ENCODE results near the gene C16orf90.

GRCh38 chr16:3479654-3480216 lies 15.6 kb downstream of the C16orf90 start:
- TF ChIP-seq, protein P1, sequence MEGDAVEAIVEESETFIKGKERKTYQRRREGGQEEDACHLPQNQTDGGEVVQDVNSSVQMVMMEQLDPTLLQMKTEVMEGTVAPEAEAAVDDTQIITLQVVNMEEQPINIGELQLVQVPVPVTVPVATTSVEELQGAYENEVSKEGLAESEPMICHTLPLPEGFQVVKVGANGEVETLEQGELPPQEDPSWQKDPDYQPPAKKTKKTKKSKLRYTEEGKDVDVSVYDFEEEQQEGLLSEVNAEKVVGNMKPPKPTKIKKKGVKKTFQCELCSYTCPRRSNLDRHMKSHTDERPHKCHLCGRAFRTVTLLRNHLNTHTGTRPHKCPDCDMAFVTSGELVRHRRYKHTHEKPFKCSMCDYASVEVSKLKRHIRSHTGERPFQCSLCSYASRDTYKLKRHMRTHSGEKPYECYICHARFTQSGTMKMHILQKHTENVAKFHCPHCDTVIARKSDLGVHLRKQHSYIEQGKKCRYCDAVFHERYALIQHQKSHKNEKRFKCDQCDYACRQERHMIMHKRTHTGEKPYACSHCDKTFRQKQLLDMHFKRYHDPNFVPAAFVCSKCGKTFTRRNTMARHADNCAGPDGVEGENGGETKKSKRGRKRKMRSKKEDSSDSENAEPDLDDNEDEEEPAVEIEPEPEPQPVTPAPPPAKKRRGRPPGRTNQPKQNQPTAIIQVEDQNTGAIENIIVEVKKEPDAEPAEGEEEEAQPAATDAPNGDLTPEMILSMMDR (conservative IDR thresholded peaks at IDR 0.05; ENCODE audit: low read depth, low read length): no peak
- TF ChIP-seq EZH2 (IDR thresholded peaks at IDR 0.05; ENCODE audit: borderline replicate concordance, low read depth, low read length, poor library complexity, severe bottlenecking): no peak
